ENCODE results near the gene TDRD9. TPM values are rescaled to one million over a fixed set of nuclear protein-coding genes. Genes with fewer than 3 reads are reported as not detected.

The TDRD9 gene
- total and polyA plus RNA-seq, 12 donors: 0.55 to 8.4 (median 2.4) TPM

- peaks cover 8 to 37% (median 23%) of the 10 kb centered on the region in 9 donors for H3K4me1 ChIP-seq
- H3K4me3 ChIP-seq: no peak overlapping the region
- 61 to 63% methylated on average over 18 of the region's 18 CpGs for WGBS, 2 donors
- intact Hi-C loops (cut with DNase I): loop anchor here in 1 of 10 donors (2.0 kb wide), 1 partner anchor 18 kb away; no protein-coding TSS in a partner anchor
- DNase-seq: no peak
- no peaks in the 10 kb centered on the region for H3K36me3 ChIP-seq
- H3K27me3 ChIP-seq: no peaks in the 10 kb centered on the region
- ATAC-seq: peak in 5 of 8 donors; percentile 7 to 57 (median 26)
- H3K9me3 ChIP-seq: no peaks in the 10 kb centered on the region
- no peak for TF ChIP-seq CTCF (IDR thresholded peaks at IDR 0.05)
- H3K27ac ChIP-seq: peak overlapping the region in 5 of 10 donors; percentile 26 to 45 (median 30)
Observed at GRCh38 chr14:103890821-103891666, 37.2 kb upstream of the TDRD9 start.

- H3K27me3 ChIP-seq: no peaks in the 10 kb centered on the region
- WGBS, 2 donors: 87 to 92% methylated on average over 15 of the region's 15 CpGs
- TF ChIP-seq CTCF (IDR thresholded peaks at IDR 0.05): no peak
- peaks cover 8 to 34% (median 23%) of the 10 kb centered on the region in 9 donors for H3K4me1 ChIP-seq
- intact Hi-C loops (cut with DNase I): loop anchor here in 1 of 10 donors (2.0 kb wide), 1 partner anchor 17 kb away; no protein-coding TSS in a partner anchor
- DNase-seq (no peak), ATAC-seq (no peak)
- H3K4me3 ChIP-seq: no peak overlapping the region
- H3K9me3 ChIP-seq: no peaks in the 10 kb centered on the region
- H3K36me3 ChIP-seq: no peaks in the 10 kb centered on the region
- peak overlapping the region in 1 of 10 donors; percentile 30 for H3K27ac ChIP-seq
Observed at GRCh38 chr14:103891667-103892215, 36.5 kb upstream of the TDRD9 start.

- H3K4me3 ChIP-seq: no peak overlapping the region
- H3K27me3 ChIP-seq: no peaks in the 10 kb centered on the region
Observed at GRCh38 chr14:103892247-103892646, 36.0 kb upstream of the TDRD9 start.

More at GRCh38 chr14:103892247-103892646, 36.0 kb upstream of the TDRD9 start:
- no peak for TF ChIP-seq CTCF (IDR thresholded peaks at IDR 0.05)
- WGBS, 2 donors: 90 to 94% methylated on average over 8 of the region's 8 CpGs
- Histone ChIP-seq H3K27ac (no peak overlapping the region), H3K36me3 (no peaks in the 10 kb centered on the region), H3K9me3 (no peaks in the 10 kb centered on the region), H3K4me1 (peaks cover 8 to 36% (median 26%) of the 10 kb centered on the region in 9 donors)
- intact Hi-C loops (cut with DNase I): no loop called here
- no peak for ATAC-seq
- no peak for DNase-seq

Measured in heart right ventricle (tissue), 16 donors.